K562 (cell line): ENCODE results near the gene SKIC2. TPM values are rescaled to one million over a fixed set of nuclear protein-coding genes. Genes with fewer than 3 reads are reported as not detected.

Experiments
- ATAC-seq: fragments of 200-7000 bp; cut with Tn5 transposase; 3 replicates; pipeline ENCODE4 v1.9.1; 2020; ENCODE audit warnings: moderate library complexity
- BruUV-seq: library from RNA; stranded (reverse); fragments of 400-500 nt; replicated peaks from 2 replicates; lab custom pipeline; 2021; lab: Mats Ljungman, UMichigan
- CTCF ChIA-PET: fragments of 300-600 bp; formaldehyde crosslinking; extraction: SDS; loops from one replicate; lab custom pipeline; 2021; ENCODE audit warnings: low intra/inter-chr PET ratio; lab: Yijun Ruan, JAX
- POLR2A ChIA-PET: fragments of 300-600, 350-650 bp; sonication (Branson Sonifier 250); formaldehyde crosslinking; extraction: SDS; loops from one replicate; lab custom pipeline; 2021; ENCODE audit warnings: antibody characterized with exemption, inconsistent platforms; lab: Yijun Ruan, JAX
- DNase-seq, 4 experiments: peaks; one replicate each; pipeline versions ENCODE4 v3.0.0 to v3.0.0-alpha.2; 2011 to 2018; ENCODE audit warnings: low spot score in 3 of 4, mixed read lengths in 3 of 4; ENCODE audit errors: extremely low read depth in 1 of 4
- FAIRE-seq: peaks from 2 replicates; lab custom pipeline; 2011; peaks lifted over from hg19 to GRCh38; lab: Jason Lieb, UNC
- H2AFZ ChIP-seq: 2 replicates; pipeline ENCODE4 v1.6.0; 2011; ENCODE audit warnings: low read depth, low read length, control low read depth, inconsistent platforms
- H3K27ac ChIP-seq: fragments of 200-600 bp; 3 replicates; pipeline ENCODE4 v1.8.0; 2011; ENCODE audit warnings: low read depth, mild to moderate bottlenecking, control low read depth, inconsistent platforms, low read length, moderate library complexity, mixed read lengths; ENCODE audit errors: extremely low read depth
- H3K27me3 ChIP-seq, 2 experiments: fragments of 300-600 bp in 1 of 2; 2 replicates in 1 of 2; 3 replicates in 1 of 2; pipeline versions ENCODE4 v1.6.0 to v1.8.0; 2011; ENCODE audit warnings: inconsistent platforms in 2 of 2, low read length in 2 of 2, mild to moderate bottlenecking in 1 of 2, mixed read lengths in 1 of 2, moderate library complexity in 1 of 2; ENCODE audit not compliant: control insufficient read depth in 2 of 2, insufficient read depth in 2 of 2
- H3K36me3 ChIP-seq: fragments of 300-600 bp; 3 replicates; pipeline ENCODE4 v1.8.0; 2011; ENCODE audit warnings: mild to moderate bottlenecking, low read length, inconsistent platforms; ENCODE audit not compliant: control insufficient read depth, insufficient read depth
- H3K4me1 ChIP-seq, 2 experiments: fragments of 200-600 bp in 1 of 2; replicated peaks in 1 of 2; 2 replicates in 1 of 2; 3 replicates in 1 of 2; pipeline versions ENCODE4 v1.5.1 to v1.8.0; 2011; ENCODE audit warnings: inconsistent platforms in 2 of 2, low read length in 2 of 2, mild to moderate bottlenecking in 1 of 2, mixed read lengths in 1 of 2, moderate library complexity in 1 of 2; ENCODE audit not compliant: control insufficient read depth in 2 of 2, insufficient read depth in 2 of 2
- H3K4me2 ChIP-seq: 2 replicates; pipeline ENCODE4 v1.6.1; 2011; ENCODE audit warnings: low read length, control low read depth, inconsistent platforms, mixed read lengths; ENCODE audit not compliant: insufficient read depth
- H3K4me3 ChIP-seq: fragments of 200-600 bp; sonication (generic), shearing (Covaris generic); 2 replicates; pipeline ENCODE4 v1.5.1; 2016; ENCODE audit warnings: control low read depth, inconsistent platforms
- H3K79me2 ChIP-seq: fragments of 200-600 bp; 3 replicates; pipeline ENCODE4 v1.8.0; 2011; ENCODE audit warnings: low read length, inconsistent platforms; ENCODE audit not compliant: control insufficient read depth, insufficient read depth
- H3K9ac ChIP-seq, 2 experiments: 2 replicates each; pipeline versions ENCODE4 v1.6.0 to v1.6.1; 2011; ENCODE audit warnings: low read depth in 2 of 2, low read length in 2 of 2, control low read depth in 1 of 2, inconsistent platforms in 1 of 2, mild to moderate bottlenecking in 1 of 2, mixed read lengths in 1 of 2; ENCODE audit not compliant: insufficient read depth in 1 of 2
- H3K9me1 ChIP-seq: one replicate; pipeline ENCODE4 v1.6.0; 2011; ENCODE audit warnings: inconsistent platforms, mild to moderate bottlenecking, low read length, moderate library complexity; ENCODE audit not compliant: control insufficient read depth, insufficient read depth
- H3K9me3 ChIP-seq: replicated peaks from 2 replicates; pipeline ENCODE4 v1.5.1; 2011; ENCODE audit warnings: low read depth, low read length, inconsistent platforms; ENCODE audit not compliant: control insufficient read depth, insufficient read depth
- H4K20me1 ChIP-seq: replicated peaks from 2 replicates; pipeline ENCODE4 v1.6.1; 2011; ENCODE audit warnings: low read length, inconsistent platforms, mixed read lengths; ENCODE audit not compliant: control insufficient read depth, insufficient read depth
- BACH1 ChIP-seq: fragments of 200-800 bp; sonication (Bioruptor generic); IDR thresholded peaks from 2 replicates; pipeline ENCODE4 v1.6.1; 2016; ENCODE audit warnings: missing genetic modification characterization, missing compliant biosample characterization
- E2F6 ChIP-seq, 2 experiments: IDR thresholded peaks; 2 replicates each; pipeline ENCODE4 v1.6.1; 2011; ENCODE audit warnings: borderline replicate concordance in 1 of 2, control low read depth in 1 of 2, low read depth in 1 of 2, low read length in 1 of 2, mild to moderate bottlenecking in 1 of 2, mixed read lengths in 1 of 2, moderate library complexity in 1 of 2; ENCODE audit not compliant: insufficient read depth in 1 of 2, insufficient read length in 1 of 2, poor library complexity in 1 of 2, severe bottlenecking in 1 of 2; ENCODE audit errors: extremely low read depth in 1 of 2
- ELF2 ChIP-seq: fragments of 250-450 bp; sonication (Bioruptor Pico); IDR thresholded peaks from 2 replicates; pipeline ENCODE4 v1.5.0; 2021; ENCODE audit warnings: mild to moderate bottlenecking
- PPARD ChIP-seq: fragments of 250-450 bp; sonication (Bioruptor Pico); IDR thresholded peaks from 2 replicates; pipeline ENCODE4 v1.8.0; 2022; ENCODE audit warnings: inconsistent platforms, mild to moderate bottlenecking, moderate library complexity
- SIRT6 ChIP-seq: IDR thresholded peaks from one replicate; pipeline ENCODE4 v1.6.1; 2012; ENCODE audit warnings: low read depth, mild to moderate bottlenecking, control low read depth, inconsistent platforms, low read length, moderate library complexity
- THAP12 ChIP-seq: fragments of 250-450 bp; sonication (Bioruptor Pico); IDR thresholded peaks from 2 replicates; pipeline ENCODE4 v1.9.0; 2021; ENCODE audit warnings: mild to moderate bottlenecking, inconsistent platforms
- THRA ChIP-seq: fragments of 450-650 bp; IDR thresholded peaks from 2 replicates; pipeline ENCODE4 v1.6.1; 2017; ENCODE audit warnings: mild to moderate bottlenecking, moderate library complexity
- TRIM28 ChIP-seq: fragments of 450-650 bp; IDR thresholded peaks from 2 replicates; pipeline ENCODE4 v1.6.1; 2017
- ZFP1 ChIP-seq: fragments of 450-650 bp; formaldehyde crosslinking; IDR thresholded peaks from 2 replicates; pipeline ENCODE4 v1.4.0; 2020; ENCODE audit warnings: mild to moderate bottlenecking, mixed read lengths
- ZNF140 ChIP-seq: fragments of 250-450 bp; sonication (Bioruptor Pico); IDR thresholded peaks from 2 replicates; pipeline ENCODE4 v1.8.0; 2021; ENCODE audit warnings: moderate library complexity, mild to moderate bottlenecking, inconsistent platforms
- ZNF165 ChIP-seq: fragments of 250-450 bp; sonication (Bioruptor Pico); IDR thresholded peaks from 2 replicates; pipeline ENCODE4 v1.4.0; 2020; ENCODE audit warnings: borderline replicate concordance
- ZNF3 ChIP-seq: fragments of 250-450 bp; sonication (Bioruptor Pico); IDR thresholded peaks from 2 replicates; pipeline ENCODE4 v1.5.0; 2021; ENCODE audit warnings: mild to moderate bottlenecking, moderate library complexity
- ZNF395 ChIP-seq: fragments of 200-800 bp; sonication (Bioruptor generic); IDR thresholded peaks from 2 replicates; pipeline ENCODE4 v1.6.1; 2017; ENCODE audit warnings: missing genetic modification characterization, missing compliant biosample characterization
- ZNF561 ChIP-seq: fragments of 450-650 bp; formaldehyde crosslinking; conservative IDR thresholded peaks from 2 replicates; pipeline ENCODE4 v1.4.0; 2020; ENCODE audit warnings: mild to moderate bottlenecking, moderate library complexity
- ZNF707 ChIP-seq: fragments of 250-450 bp; sonication (Bioruptor Pico); conservative IDR thresholded peaks from 2 replicates; pipeline ENCODE4 v1.8.0; 2022; ENCODE audit warnings: inconsistent platforms, mild to moderate bottlenecking, moderate library complexity
- WGBS: fragments of 100-300 bp; shearing (Covaris generic); methylation state at CpG from one replicate; pipeline ENCODE4 v1.1.6; 2016; ENCODE audit warnings: low coverage, mixed read lengths; ENCODE audit not compliant: insufficient coverage; ENCODE audit errors: missing lambda C conversion rate; 5-methylcytosine and 5-hydroxymethylcytosine counted together
- in situ Hi-C: fragments of 300-500 bp; cut with MboI; formaldehyde crosslinking; loops from 4 replicates; pipeline ENCODE4 v1.15.0; 2018; ENCODE audit warnings: inconsistent platforms, mixed read lengths
- intact Hi-C: fragments of 100-400 bp; cut with micrococcal nuclease; formaldehyde crosslinking; loops from 2 replicates; pipeline ENCODE4 v1.14.2; 2022
- polyA plus RNA-seq, 8 experiments: library from polyadenylated mRNA; depleted of rRNA in 4 of 8; stranded (reverse) in 5 of 8; unstranded in 3 of 8; fragments of >200 nt; fragmentation: Nextera tagmentation in 2 of 8; fragmentation: Illumina TruSeq in 1 of 8; extraction: Ambion mirVana in 2 of 8; extraction: Trizol in 1 of 8; gene quantifications; 2 replicates each; pipeline versions ENCODE4 v1.2.1 to v1.2.3, GENCODE V29; 2011 to 2014; ENCODE audit warnings: inconsistent platforms in 1 of 8, missing spikeins in 1 of 8
- total RNA-seq, 7 experiments: library from RNA; depleted of rRNA in 6 of 7; stranded (reverse); fragments of >200 nt in 6 of 7; fragmentation: Illumina TruSeq in 2 of 7; extraction: Trizol in 2 of 7; gene quantifications; 2 replicates each; pipeline versions ENCODE4 v1.2.1 to v1.2.3, GENCODE V29; 2011 to 2021; ENCODE audit warnings: low replicate concordance in 1 of 7

Gene SKIC2
- total and polyA plus RNA-seq, 9 of the 15 experiments (the other 6 are each of a cell fraction or from before 2014, with no cell fraction given), result 3.3 to 94.6 (median 38.8) TPM

GRCh38 chr6:31961616-31962015, 2.6 kb downstream of the SKIC2 start:
- no peak overlapping the region for H3K4me3 ChIP-seq
- POLR2A ChIA-PET, result interaction anchor here (1.2 to 1.6 kb wide), 3 partner anchors 9 to 13 kb away, joined by 3 to 10 read pairs (median 4); partner anchors contain the start of gene DXO
- in situ Hi-C loops (no loop called here), intact Hi-C loops (no loop called here)
- H3K36me3 ChIP-seq, result peaks cover 78% of the 10 kb centered on the region
- no peaks in the 10 kb centered on the region for H3K9me3 ChIP-seq
- peak overlapping the region in 1 of 2 experiments; percentile 32; a peak in 2 of 4 replicates for H3K9ac ChIP-seq
- no peaks in the 10 kb centered on the region for H4K20me1 ChIP-seq
- CTCF ChIA-PET, result interaction anchor here (0.5 kb wide), 1 partner anchor 252 kb away, joined by 3 read pairs; no protein-coding TSS in a partner anchor
- H3K4me1 ChIP-seq, result peaks cover 0 to 17% of the 10 kb centered on the region in 2 experiments; a peak in 4 of 5 replicates
- H3K9me1 ChIP-seq, result no peaks in the 10 kb centered on the region
- DNase-seq (no peak), FAIRE-seq (no peak), ATAC-seq (no peak)
- no peak overlapping the region for H3K4me2 ChIP-seq
- H3K27me3 ChIP-seq, result no peaks in the 10 kb centered on the region
- 93% methylated on average over 12 of the region's 12 CpGs for WGBS
- no TSS peak for BruUV-seq
- H3K27ac ChIP-seq, result no peak overlapping the region
- no peak overlapping the region for H2AFZ ChIP-seq
- H3K79me2 ChIP-seq, result peaks cover 39% of the 10 kb centered on the region
- TF ChIP-seq THAP12 (CRISPR knock-in tag) (no peak), ZNF395 (CRISPR knock-in tag) (no peak), TRIM28 (no peak), ZNF707 (CRISPR knock-in tag) (no peak), BACH1 (no peak), ZNF3 (CRISPR knock-in tag) (no peak), PPARD (CRISPR knock-in tag) (no peak), ZNF165 (CRISPR knock-in tag) (no peak), ZNF561 (no peak), ZFP1 (CRISPR knock-in tag) (no peak), THRA (no peak), E2F6 (IDR thresholded peaks at IDR 0.05; ENCODE audit: borderline replicate concordance in 1 of 2, extremely low read depth in 1 of 2, insufficient read depth in 1 of 2, insufficient read length in 1 of 2, low read depth in 1 of 2, low read length in 1 of 2, poor library complexity in 1 of 2, severe bottlenecking in 1 of 2) (no peak), SIRT6 (no peak), ELF2 (CRISPR knock-in tag) (no peak), ZNF140 (CRISPR knock-in tag) (no peak)
